Ovary (tissue), 9 donors: ENCODE results near the gene IGSF21. TPM values are rescaled to one million over a fixed set of nuclear protein-coding genes. Genes with fewer than 3 reads are reported as not detected.

ENCODE experiments used
- DNase-seq, 5 donors: peaks; one replicate each; pipeline ENCODE4 v3.0.0-alpha.2; 2019 to 2020
- H3K27ac ChIP-seq, 2 donors: fragments of 200-600 bp; one replicate each; pipeline versions ENCODE4 v1.5.1 to v1.8.0; 2019 to 2022
- H3K27me3 ChIP-seq: fragments of 200-600 bp; one replicate; pipeline ENCODE4 v1.8.0; 2022
- H3K36me3 ChIP-seq: fragments of 200-600 bp; sonication (generic); one replicate; pipeline ENCODE4 v1.5.1; 2019
- H3K4me1 ChIP-seq: one replicate; pipeline ENCODE4 v1.8.1; 2013; ENCODE audit warnings: mild to moderate bottlenecking, moderate library complexity; ENCODE audit not compliant: insufficient read depth
- H3K4me3 ChIP-seq: fragments of 200-600 bp; sonication (generic); one replicate; pipeline ENCODE4 v1.5.1; 2017
- H3K9me3 ChIP-seq, 2 donors: fragments of 200-600 bp in 1 of 2; sonication (generic) in 1 of 2; one replicate each; pipeline versions ENCODE4 v1.5.1 to v1.8.1; 2013 to 2019; ENCODE audit warnings: mild to moderate bottlenecking in 1 of 2, moderate library complexity in 1 of 2
- CTCF ChIP-seq, 3 donors: fragments of 450-650 bp in 2 of 3; fragments of 200-600 bp in 1 of 3; IDR thresholded peaks; one replicate each; pipeline versions ENCODE4 v1.5.1 to v1.8.0; 2016 to 2022; ENCODE audit warnings: antibody characterized with exemption in 3 of 3, mild to moderate bottlenecking in 1 of 3
- EP300 ChIP-seq: sonication (generic); formaldehyde crosslinking; IDR thresholded peaks from one replicate; pipeline ENCODE4 v1.6.1; 2017; ENCODE audit warnings: antibody characterized with exemption
- POLR2A ChIP-seq: fragments of 450-650 bp; IDR thresholded peaks from one replicate; pipeline ENCODE4 v1.6.1; 2017; ENCODE audit warnings: antibody characterized with exemption, mild to moderate bottlenecking, moderate library complexity
- WGBS, 3 donors: extraction: QIAGEN DNeasy Blood & Tissue Kit in 1 of 3; methylation state at CpG; one replicate each; pipeline versions ENCODE4 v1.1.5 to v1.1.7; 2013 to 2017; 5-methylcytosine and 5-hydroxymethylcytosine counted together
- intact Hi-C, 4 donors: fragments of 100-400 bp; cut with DNase I; formaldehyde crosslinking; loops; one replicate each; pipeline versions ENCODE4 v1.11.0 to v1.15.1; 2022 to 2023
- polyA plus RNA-seq, 2 donors: library from polyadenylated mRNA; stranded (reverse); fragments of 200-250 nt in 1 of 2; fragments of 350-450 nt in 1 of 2; fragmentation: Illumina TruSeq in 1 of 2; extraction: RNeasy Lipid Tissue Mini Kit (QIAGEN cat#74804) in 1 of 2; gene quantifications; one replicate each; pipeline ENCODE4 v1.2.3, GENCODE V29; 2013 to 2014
- total RNA-seq, 7 donors: library from RNA; depleted of rRNA in 2 of 7; stranded (reverse); fragments of >200 nt in 2 of 7; fragmentation: NEBNext Ultra II Directional in 3 of 7; extraction: Animal tissue kit (Norgen Biotek cat#: 25700) in 3 of 7; gene quantifications; one replicate each; pipeline versions ENCODE4 v1.1.0 to v1.2.4, GENCODE V29; 2016 to 2023
- donor health status: DM: no; HTN: no; CAD: no; lungs with moderate emphysema.
- donor health status: DM: no; HTN: no; CAD: no.
- donor health status: Bipolar disorder and iron deficiency.
- donor health status: DM: yes; HTN: yes; CAD: no.
- donor health status: DM: no; HTN: no; CAD: no.
- donor health status: DM: yes; HTN: yes; CAD: no.

IGSF21 gene
- total and polyA plus RNA-seq, 9 donors: 0.24 to 4.5 (median 1.3) TPM

GRCh38 chr1:18139198-18139981 lies 31.8 kb downstream of the IGSF21 start:
- no peaks in the 10 kb centered on the region for H3K36me3 ChIP-seq
- H3K27me3 ChIP-seq: no peaks in the 10 kb centered on the region
- DNase-seq: no peak
- WGBS, 3 donors: 45 to 50% (median 48%) methylated on average over 14 of the region's 14 CpGs
- TF ChIP-seq CTCF (IDR thresholded peaks at IDR 0.05) (no peak), EP300 (no peak), POLR2A (no peak)
- no peaks in the 10 kb centered on the region for H3K9me3 ChIP-seq
- H3K4me1 ChIP-seq: no peaks in the 10 kb centered on the region
- H3K27ac ChIP-seq: no peak overlapping the region
- intact Hi-C loops: no loop called here
- no peak overlapping the region for H3K4me3 ChIP-seq

- no peaks in the 10 kb centered on the region for H3K4me1 ChIP-seq
- DNase-seq: no peak
- TF ChIP-seq POLR2A (no peak), CTCF (IDR thresholded peaks at IDR 0.05) (no peak), EP300 (no peak)
- intact Hi-C loops: no loop called here
- no peaks in the 10 kb centered on the region for H3K27me3 ChIP-seq
- H3K4me3 ChIP-seq: no peak overlapping the region
- H3K27ac ChIP-seq: no peak overlapping the region
- WGBS, 3 donors: 56 to 63% (median 57%) methylated on average over 8 of the region's 8 CpGs
- H3K9me3 ChIP-seq: no peaks in the 10 kb centered on the region
- no peaks in the 10 kb centered on the region for H3K36me3 ChIP-seq
Observed at GRCh38 chr1:18140411-18140810, 32.8 kb downstream of the IGSF21 start.

GRCh38 chr1:18141661-18142060 lies 34.1 kb downstream of the IGSF21 start:
- Histone ChIP-seq H3K27me3 (no peaks in the 10 kb centered on the region), H3K27ac (no peak overlapping the region), H3K9me3 (no peaks in the 10 kb centered on the region), H3K4me1 (no peaks in the 10 kb centered on the region), H3K4me3 (no peak overlapping the region), H3K36me3 (no peaks in the 10 kb centered on the region)
- 80 to 84% (median 83%) methylated on average over 6 of the region's 6 CpGs for WGBS, 3 donors
- no peak for TF ChIP-seq CTCF (IDR thresholded peaks at IDR 0.05)
- TF ChIP-seq POLR2A: no peak
- TF ChIP-seq EP300: no peak
- intact Hi-C loops: no loop called here
- DNase-seq: no peak

- no peak for TF ChIP-seq POLR2A
- TF ChIP-seq EP300: no peak
- no peak for TF ChIP-seq CTCF (IDR thresholded peaks at IDR 0.05)
- no peaks in the 10 kb centered on the region for H3K4me1 ChIP-seq
- intact Hi-C loops: no loop called here
- H3K27ac ChIP-seq: no peak overlapping the region
- DNase-seq: no peak
- no peak overlapping the region for H3K4me3 ChIP-seq
- H3K36me3 ChIP-seq: no peaks in the 10 kb centered on the region
- H3K27me3 ChIP-seq: no peaks in the 10 kb centered on the region
- WGBS, 3 donors: 54 to 73% (median 62%) methylated on average over 6 of the region's 6 CpGs
- H3K9me3 ChIP-seq: no peaks in the 10 kb centered on the region
Observed at GRCh38 chr1:18142471-18142870, 34.9 kb downstream of the IGSF21 start.
